Lower leg skin (tissue), 3 donors: ENCODE measurements around the gene UNC13B.

Experiments
- POLR2A ChIP-seq, 2 donors: fragments of 450-650 bp; IDR thresholded peaks; one replicate each; pipeline ENCODE4 v1.6.1; 2016 to 2017; ENCODE audit warnings: antibody characterized with exemption in 2 of 2, mild to moderate bottlenecking in 1 of 2, moderate library complexity in 1 of 2
- TF ChIP-seq, protein P1 (sequence below), 3 donors: fragments of 450-650 bp; IDR thresholded peaks; one replicate each; pipeline ENCODE4 v1.5.1; 2016; ENCODE audit warnings: antibody characterized with exemption in 3 of 3, mild to moderate bottlenecking in 3 of 3, moderate library complexity in 2 of 3

DNA sequence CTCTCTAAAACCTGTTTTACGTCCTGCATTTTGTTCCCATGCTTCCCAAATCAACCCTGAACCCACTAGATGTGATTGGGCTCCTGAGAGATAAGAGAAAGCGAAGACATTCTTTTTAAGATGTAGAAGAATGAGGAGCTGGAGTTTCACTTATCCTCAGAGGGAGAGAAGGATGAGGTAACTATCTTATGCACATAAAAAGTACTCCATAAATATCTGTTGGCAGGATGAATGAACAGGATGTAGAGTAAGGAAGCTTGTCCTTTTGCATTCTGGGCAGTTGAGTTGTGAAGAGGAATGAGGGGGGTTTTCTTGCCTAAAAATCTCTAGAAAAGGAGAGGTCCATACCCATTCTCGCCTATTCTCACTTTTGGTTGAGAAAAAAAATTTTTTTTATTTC, 163.2 kb downstream of the UNC13B start:
- TF ChIP-seq, protein P1, sequence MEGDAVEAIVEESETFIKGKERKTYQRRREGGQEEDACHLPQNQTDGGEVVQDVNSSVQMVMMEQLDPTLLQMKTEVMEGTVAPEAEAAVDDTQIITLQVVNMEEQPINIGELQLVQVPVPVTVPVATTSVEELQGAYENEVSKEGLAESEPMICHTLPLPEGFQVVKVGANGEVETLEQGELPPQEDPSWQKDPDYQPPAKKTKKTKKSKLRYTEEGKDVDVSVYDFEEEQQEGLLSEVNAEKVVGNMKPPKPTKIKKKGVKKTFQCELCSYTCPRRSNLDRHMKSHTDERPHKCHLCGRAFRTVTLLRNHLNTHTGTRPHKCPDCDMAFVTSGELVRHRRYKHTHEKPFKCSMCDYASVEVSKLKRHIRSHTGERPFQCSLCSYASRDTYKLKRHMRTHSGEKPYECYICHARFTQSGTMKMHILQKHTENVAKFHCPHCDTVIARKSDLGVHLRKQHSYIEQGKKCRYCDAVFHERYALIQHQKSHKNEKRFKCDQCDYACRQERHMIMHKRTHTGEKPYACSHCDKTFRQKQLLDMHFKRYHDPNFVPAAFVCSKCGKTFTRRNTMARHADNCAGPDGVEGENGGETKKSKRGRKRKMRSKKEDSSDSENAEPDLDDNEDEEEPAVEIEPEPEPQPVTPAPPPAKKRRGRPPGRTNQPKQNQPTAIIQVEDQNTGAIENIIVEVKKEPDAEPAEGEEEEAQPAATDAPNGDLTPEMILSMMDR (IDR thresholded peaks at IDR 0.05), result no peak
- TF ChIP-seq POLR2A (IDR thresholded peaks at IDR 0.05), result no peak
